ENCODE data around the gene CBLN3. TPM values are rescaled to one million over a fixed set of nuclear protein-coding genes. Genes with fewer than 3 reads are reported as not detected.
"Not testable (repeated sequence)": the region's sequence is repeated elsewhere in the genome, so short reads cannot be mapped to it uniquely, and the experiment has no call there.

Gene CBLN3
- total RNA-seq, 2 experiments from 2014 or later = 2.0 to 6.7 TPM

DNA sequence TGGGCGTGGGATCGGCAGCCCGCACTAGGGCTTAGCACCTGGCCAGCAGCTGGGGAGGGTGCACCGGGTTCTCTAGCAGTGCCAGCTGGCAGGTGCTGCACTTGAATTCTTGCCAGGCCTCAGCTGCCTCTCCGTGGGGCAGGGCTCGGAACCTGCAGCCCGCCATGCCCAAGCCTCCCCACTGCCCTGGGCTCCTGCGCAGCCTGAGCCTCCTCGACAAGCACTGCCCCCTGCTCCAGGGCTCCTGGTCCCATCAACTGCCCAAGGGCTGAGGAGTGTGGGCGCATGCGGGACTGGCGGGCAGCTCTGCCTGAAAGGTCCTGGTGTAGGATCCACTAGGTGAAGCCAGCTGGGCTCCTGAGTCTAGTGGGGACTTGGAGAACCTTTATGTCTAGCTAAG is 43.7 kb upstream of the CBLN3 start:
- CTCF ChIA-PET (ENCODE audit: unreplicated experiment) = no interaction called here
- no TSS peak for BruUV-seq (replicated peaks)
- intact Hi-C loops (cut with micrococcal nuclease; ENCODE audit: unreplicated experiment) = no loop called here

DNA sequence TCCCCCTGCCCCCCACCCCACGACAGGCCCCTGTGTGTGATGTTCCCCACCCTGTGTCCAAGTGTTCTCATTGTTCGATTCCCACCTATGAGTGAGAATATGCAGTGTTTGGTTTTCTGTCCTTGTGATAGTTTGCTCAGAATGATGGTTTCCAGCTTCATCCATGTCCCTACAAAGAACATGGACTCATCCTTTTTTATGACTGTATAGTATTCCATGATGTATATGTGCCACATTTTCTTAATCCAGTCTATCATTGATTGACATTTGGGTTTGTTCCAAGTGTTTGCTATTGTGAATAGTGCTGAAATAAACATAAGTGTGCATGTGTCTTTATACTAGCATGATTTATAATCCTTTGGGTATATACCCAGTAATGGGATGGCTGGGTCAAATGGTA is 41.0 kb upstream of the CBLN3 start:
- POLR2A ChIA-PET = interaction anchor here (0.6 kb wide), 1 partner anchor 242 kb away, joined by 3 read pairs; no protein-coding TSS in a partner anchor
- H2AFZ ChIP-seq (ENCODE audit: low read length) = not testable (repeated sequence)

More for the DNA sequence above, 43.7 kb upstream of the CBLN3 start:
- no peak for DNase-seq (ENCODE audit: low spot score)
- Histone ChIP-seq H3K79me2 (ENCODE audit: insufficient read depth, low read depth, low read length) (no peaks in the 10 kb centered on the region), H4K20me1 (ENCODE audit: insufficient read depth, low read length) (no peaks in the 10 kb centered on the region), H3K9me2 (ENCODE audit: insufficient read depth, low read length) (no peaks in the 10 kb centered on the region), H2AFZ (ENCODE audit: low read length) (no peak overlapping the region), H3K27ac (ENCODE audit: low read depth, low read length, poor library complexity, severe bottlenecking) (no peak overlapping the region), H3K36me3 (ENCODE audit: insufficient read depth, low read length) (no peaks in the 10 kb centered on the region), H3K4me1 (ENCODE audit: insufficient read depth, low read length, poor library complexity, severe bottlenecking) (no peaks in the 10 kb centered on the region), H3K4me2 (ENCODE audit: low read length) (no peak overlapping the region), H3K4me3 (ENCODE audit: low read depth, low read length, poor library complexity, severe bottlenecking) (no peak overlapping the region), H3K9me3 (ENCODE audit: low read length) (no peaks in the 10 kb centered on the region)
- POLR2A ChIA-PET = no interaction called here
- TF ChIP-seq, protein P1, sequence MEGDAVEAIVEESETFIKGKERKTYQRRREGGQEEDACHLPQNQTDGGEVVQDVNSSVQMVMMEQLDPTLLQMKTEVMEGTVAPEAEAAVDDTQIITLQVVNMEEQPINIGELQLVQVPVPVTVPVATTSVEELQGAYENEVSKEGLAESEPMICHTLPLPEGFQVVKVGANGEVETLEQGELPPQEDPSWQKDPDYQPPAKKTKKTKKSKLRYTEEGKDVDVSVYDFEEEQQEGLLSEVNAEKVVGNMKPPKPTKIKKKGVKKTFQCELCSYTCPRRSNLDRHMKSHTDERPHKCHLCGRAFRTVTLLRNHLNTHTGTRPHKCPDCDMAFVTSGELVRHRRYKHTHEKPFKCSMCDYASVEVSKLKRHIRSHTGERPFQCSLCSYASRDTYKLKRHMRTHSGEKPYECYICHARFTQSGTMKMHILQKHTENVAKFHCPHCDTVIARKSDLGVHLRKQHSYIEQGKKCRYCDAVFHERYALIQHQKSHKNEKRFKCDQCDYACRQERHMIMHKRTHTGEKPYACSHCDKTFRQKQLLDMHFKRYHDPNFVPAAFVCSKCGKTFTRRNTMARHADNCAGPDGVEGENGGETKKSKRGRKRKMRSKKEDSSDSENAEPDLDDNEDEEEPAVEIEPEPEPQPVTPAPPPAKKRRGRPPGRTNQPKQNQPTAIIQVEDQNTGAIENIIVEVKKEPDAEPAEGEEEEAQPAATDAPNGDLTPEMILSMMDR (conservative IDR thresholded peaks at IDR 0.05; ENCODE audit: low read length) = no peak
- no peak for TF ChIP-seq EZH2phosphoT487 (IDR thresholded peaks at IDR 0.05; ENCODE audit: borderline replicate concordance, low read depth, low read length)

DNA sequence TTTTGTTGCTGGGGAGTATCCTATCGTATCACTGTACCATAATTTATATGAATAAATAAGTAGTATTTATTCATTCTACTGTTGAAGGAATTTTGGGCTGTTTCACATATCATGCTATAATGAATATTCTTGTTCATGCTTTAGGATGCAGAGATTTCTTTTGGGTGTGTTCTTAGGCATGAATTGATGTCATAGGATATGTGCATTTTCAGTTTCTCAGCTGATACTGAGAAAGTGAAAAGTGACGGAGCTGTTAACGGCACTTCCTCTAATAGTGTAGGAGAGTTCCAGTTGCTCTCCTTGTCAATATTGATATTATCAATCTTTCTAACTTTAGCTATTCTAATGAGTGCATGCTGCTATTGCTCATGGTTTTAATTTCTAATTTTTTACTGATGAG is 36.3 kb upstream of the CBLN3 start:
- BruUV-seq (replicated peaks) = no TSS peak
- H3K4me3 ChIP-seq (ENCODE audit: low read depth, low read length, poor library complexity, severe bottlenecking) = no peak overlapping the region
- H3K9me3 ChIP-seq (ENCODE audit: low read length) = no peaks in the 10 kb centered on the region
- no peak overlapping the region for H3K4me2 ChIP-seq (ENCODE audit: low read length)
- H3K36me3 ChIP-seq (ENCODE audit: insufficient read depth, low read length) = no peaks in the 10 kb centered on the region
- POLR2A ChIA-PET = interaction anchor here (0.8 to 0.9 kb wide), 2 partner anchors 10 to 15 kb away, joined by 3 read pairs; no protein-coding TSS in a partner anchor
- no peak overlapping the region for H2AFZ ChIP-seq (ENCODE audit: low read length)
- H3K27ac ChIP-seq (ENCODE audit: low read depth, low read length, poor library complexity, severe bottlenecking) = peak overlapping the region; percentile 82
- no peaks in the 10 kb centered on the region for H3K9me2 ChIP-seq (ENCODE audit: insufficient read depth, low read length)
- no peaks in the 10 kb centered on the region for H4K20me1 ChIP-seq (ENCODE audit: insufficient read depth, low read length)
- TF ChIP-seq EZH2phosphoT487 (IDR thresholded peaks at IDR 0.05; ENCODE audit: borderline replicate concordance, low read depth, low read length) = no peak
- TF ChIP-seq, protein P1 (conservative IDR thresholded peaks at IDR 0.05; ENCODE audit: low read length) = no peak
- H3K4me1 ChIP-seq (ENCODE audit: insufficient read depth, low read length, poor library complexity, severe bottlenecking) = peaks cover 29% of the 10 kb centered on the region
- no peaks in the 10 kb centered on the region for H3K79me2 ChIP-seq (ENCODE audit: insufficient read depth, low read depth, low read length)
- intact Hi-C loops (cut with micrococcal nuclease; ENCODE audit: unreplicated experiment) = no loop called here
- CTCF ChIA-PET (ENCODE audit: unreplicated experiment) = no interaction called here
- no peak for DNase-seq (ENCODE audit: low spot score)

More for the DNA sequence above, 41.0 kb upstream of the CBLN3 start:
- H3K9me3 ChIP-seq (ENCODE audit: low read length); H3K27ac ChIP-seq (ENCODE audit: low read depth, low read length, poor library complexity, severe bottlenecking); intact Hi-C loops (cut with micrococcal nuclease; ENCODE audit: unreplicated experiment); DNase-seq (ENCODE audit: low spot score); H3K4me1 ChIP-seq (ENCODE audit: insufficient read depth, low read length, poor library complexity, severe bottlenecking); BruUV-seq (replicated peaks); H3K79me2 ChIP-seq (ENCODE audit: insufficient read depth, low read depth, low read length); H3K36me3 ChIP-seq (ENCODE audit: insufficient read depth, low read length); CTCF ChIA-PET (ENCODE audit: unreplicated experiment); H3K9me2 ChIP-seq (ENCODE audit: insufficient read depth, low read length); H3K4me3 ChIP-seq (ENCODE audit: low read depth, low read length, poor library complexity, severe bottlenecking); H3K4me2 ChIP-seq (ENCODE audit: low read length); H4K20me1 ChIP-seq (ENCODE audit: insufficient read depth, low read length): not testable (repeated sequence)

All from OCI-LY7 (cell line).